AG09319 (cell line): ENCODE results near the gene NPHS1.

Experiments used
- DNase-seq: peaks from one replicate; pipeline ENCODE4 v3.0.0-alpha.2; 2010; ENCODE audit warnings: low read depth; ENCODE audit errors: extremely low read depth
- CTCF ChIP-seq: IDR thresholded peaks from 2 replicates; pipeline ENCODE4 v1.5.1; 2011; ENCODE audit warnings: low read depth, mild to moderate bottlenecking, inconsistent platforms, low read length, moderate library complexity

Gene NPHS1

GRCh38 chr19:35816846-35817245, 35.5 kb downstream of the NPHS1 start:
- no peak for DNase-seq
- no peak for TF ChIP-seq CTCF

GRCh38 chr19:35816262-35816661, 36.0 kb downstream of the NPHS1 start:
- no peak for DNase-seq

GRCh38 chr19:35813043-35813890, 39.0 kb downstream of the NPHS1 start:
- TF ChIP-seq CTCF: no peak
- DNase-seq: no peak

More at GRCh38 chr19:35816262-35816661, 36.0 kb downstream of the NPHS1 start:
- TF ChIP-seq CTCF: no peak

GRCh38 chr19:35812220-35813042, 39.9 kb downstream of the NPHS1 start, which contains the start of gene PRODH2:
Gene PRODH2 (minus strand): TSS chr19:35812845. CDS start chr19:35812805, 40 bp downstream.
- no peak for DNase-seq
- TF ChIP-seq CTCF: no peak

- DNase-seq: no peak
- no peak for TF ChIP-seq CTCF
Measured at GRCh38 chr19:35811317-35812219, 40.7 kb downstream of the NPHS1 start.

GRCh38 chr19:35807633-35808032, 44.7 kb downstream of the NPHS1 start:
- TF ChIP-seq CTCF: no peak
- DNase-seq: no peak
